Loucy (cell line): ENCODE measurements around the gene HTD2.

ENCODE experiments used
- CTCF ChIP-seq: fragments of 200-600 bp; sonication (generic); conservative IDR thresholded peaks from 2 replicates; pipeline ENCODE4 v1.5.1; 2014; ENCODE audit warnings: mild to moderate bottlenecking, antibody characterized with exemption, low read length
- EZH2phosphoT487 ChIP-seq: fragments of 200-600 bp; IDR thresholded peaks from 2 replicates; pipeline ENCODE4 v1.6.1; 2018; ENCODE audit warnings: antibody characterized with exemption, mild to moderate bottlenecking, moderate library complexity, borderline replicate concordance

GRCh38 chr3:58260261-58260731 lies 46.0 kb upstream of the HTD2 start:
- TF ChIP-seq CTCF (no peak), EZH2phosphoT487 (no peak)
